ENCODE data around the gene COL3A1.

- TF ChIP-seq ZNF274 (IDR thresholded peaks at IDR 0.05; ENCODE audit: low read depth, low read length) (no peak), YY1 (IDR thresholded peaks at IDR 0.05; ENCODE audit: insufficient read depth, insufficient read length) (no peak), SUZ12 (IDR thresholded peaks at IDR 0.05; ENCODE audit: extremely low read depth, insufficient read depth, insufficient read length) (no peak)
Measured at GRCh38 chr2:188952901-188953300, 21.3 kb upstream of the COL3A1 start.
